Fibroblast of villous mesenchyme (primary cell): ENCODE results near the gene INCA1. TPM values are rescaled to one million over a fixed set of nuclear protein-coding genes. Genes with fewer than 3 reads are reported as not detected.

Source experiments
- DNase-seq: peaks from one replicate; pipeline ENCODE4 v3.0.0-alpha.2; 2010; ENCODE audit warnings: low read depth
- H3K4me3 ChIP-seq: 2 replicates; pipeline ENCODE4 v1.5.1; 2011; ENCODE audit warnings: low read depth, mild to moderate bottlenecking, low read length
- CTCF ChIP-seq: IDR thresholded peaks from 2 replicates; pipeline ENCODE4 v1.5.1; 2012; ENCODE audit warnings: low read depth, mild to moderate bottlenecking, low read length; ENCODE audit not compliant: insufficient read depth
- total RNA-seq: library from RNA; depleted of rRNA; stranded (reverse); fragments of >200 nt; gene quantifications from 2 replicates; pipeline ENCODE4 v1.2.3, GENCODE V29; 2012

The INCA1 gene
- total RNA-seq, 1 donor, result 1.3 TPM

GRCh38 chr17:5014357-5014756 lies 17.0 kb upstream of the INCA1 start:
- no peak overlapping the region for H3K4me3 ChIP-seq
- TF ChIP-seq CTCF, result no peak
- no peak for DNase-seq

- no peak for TF ChIP-seq CTCF
- DNase-seq, result no peak
Measured at GRCh38 chr17:5011928-5012327, 14.6 kb upstream of the INCA1 start.

DNA sequence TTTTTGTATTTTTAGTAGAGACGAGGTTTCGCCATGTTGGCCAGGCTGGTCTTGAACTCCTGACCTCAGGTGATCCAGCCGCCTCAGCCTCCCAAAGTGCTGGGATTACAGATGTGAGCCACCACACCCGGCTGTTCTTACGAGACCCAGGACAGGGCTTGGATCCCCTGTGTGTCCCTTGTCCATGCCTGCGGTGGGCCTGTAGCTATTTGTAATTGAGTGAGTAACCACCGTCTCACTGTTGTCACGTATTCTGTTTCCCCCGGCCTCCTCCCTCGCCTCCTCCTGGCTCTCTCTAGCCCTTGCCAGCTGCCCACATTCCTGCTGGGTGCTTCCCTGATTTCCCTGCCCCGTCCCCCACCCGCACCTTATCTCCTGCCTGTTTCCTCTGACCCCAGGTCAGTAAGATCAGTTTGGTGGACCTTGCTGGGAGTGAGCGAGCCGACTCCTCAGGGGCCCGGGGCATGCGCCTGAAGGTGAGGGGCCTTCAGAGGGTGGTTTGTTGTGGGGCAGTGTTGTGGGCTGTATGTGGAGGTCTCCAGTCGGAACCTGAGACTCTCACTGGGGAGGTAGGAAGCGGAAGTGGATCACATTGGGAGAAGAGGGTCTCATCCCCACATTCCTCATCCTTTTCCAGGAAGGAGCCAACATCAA lies 6.0 kb upstream of the INCA1 start:
- no peak for TF ChIP-seq CTCF
- DNase-seq, result no peak
- no peak overlapping the region for H3K4me3 ChIP-seq

More at GRCh38 chr17:5011928-5012327, 14.6 kb upstream of the INCA1 start:
- no peak overlapping the region for H3K4me3 ChIP-seq

DNA sequence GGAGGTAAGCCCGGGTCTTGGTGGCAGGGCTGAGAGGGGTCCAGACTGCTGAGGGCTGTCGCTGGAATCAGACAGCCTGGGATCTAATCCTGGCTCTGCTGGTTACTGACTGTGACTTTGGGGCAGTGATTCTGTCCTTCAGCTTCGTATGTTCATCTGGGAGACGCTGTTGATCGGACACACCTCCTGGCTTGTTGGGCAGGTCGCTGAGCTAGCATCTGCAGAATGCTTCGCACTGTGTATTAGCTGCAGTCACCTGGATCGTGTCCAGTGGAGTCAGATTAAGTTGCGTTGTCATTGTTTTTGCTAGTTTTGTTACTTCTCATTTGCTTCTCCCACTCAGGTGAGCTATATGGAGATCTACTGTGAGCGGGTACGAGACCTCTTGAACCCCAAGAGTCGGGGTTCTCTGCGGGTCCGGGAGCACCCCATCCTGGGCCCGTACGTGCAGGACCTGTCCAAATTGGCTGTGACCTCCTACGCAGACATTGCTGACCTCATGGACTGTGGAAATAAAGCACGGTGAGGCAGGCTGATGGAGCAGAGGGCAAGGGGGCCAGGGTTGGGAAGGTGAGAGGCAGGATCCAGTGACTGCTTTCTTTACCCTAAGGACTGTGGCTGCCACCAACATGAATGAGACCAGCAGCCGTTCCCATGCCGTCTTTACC lies 4.9 kb upstream of the INCA1 start:
- H3K4me3 ChIP-seq, result no peak overlapping the region
- TF ChIP-seq CTCF, result no peak
- DNase-seq, result no peak

- DNase-seq, result peak; percentile 40
- H3K4me3 ChIP-seq, result no peak overlapping the region
- no peak for TF ChIP-seq CTCF
Measured at GRCh38 chr17:5000237-5000639, 2.9 kb upstream of the INCA1 start.

DNA sequence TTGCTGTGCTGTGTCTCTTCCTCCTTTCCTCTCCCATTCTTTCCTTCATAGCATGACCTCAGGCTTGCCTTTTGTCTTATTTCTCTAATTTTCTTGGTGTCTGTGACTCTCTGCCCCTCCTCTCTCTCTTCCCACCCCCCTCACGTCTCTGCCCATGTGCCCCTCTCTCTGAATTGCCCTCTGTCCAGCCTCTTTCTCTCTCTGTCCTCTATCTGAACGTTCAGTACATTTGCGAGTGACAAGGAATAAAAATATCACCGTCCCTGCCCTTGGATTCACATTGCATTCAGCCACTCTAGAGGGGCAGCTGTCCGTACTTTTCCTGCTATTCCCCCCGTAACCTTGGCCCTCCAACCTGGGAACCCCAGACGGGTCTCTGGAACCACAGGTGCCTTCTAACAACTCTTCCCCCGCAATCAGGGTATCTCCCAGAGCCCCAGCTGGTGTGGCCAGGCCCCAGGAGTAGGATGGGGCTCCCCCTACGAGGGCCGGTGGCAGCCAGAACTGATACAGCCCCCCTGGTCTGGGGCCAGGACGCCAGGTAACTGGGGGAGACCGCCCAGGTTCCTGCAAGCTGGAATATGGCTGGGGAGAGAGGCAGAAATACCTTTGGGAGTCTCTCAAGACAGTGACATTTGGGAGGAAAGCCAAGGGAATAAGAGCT lies 2.2 kb upstream of the INCA1 start:
- no peak for DNase-seq
- TF ChIP-seq CTCF, result no peak
- H3K4me3 ChIP-seq, result peak overlapping the region; percentile 84
